GM19397 (cell line): ENCODE data around the gene YIPF1.

Experiments used
- ATAC-seq: cut with Tn5 transposase; IDR thresholded peaks from one replicate; pipeline ENCODE4 v1.9.1; 2021; ENCODE audit warnings: mild to moderate bottlenecking, moderate library complexity; ENCODE audit not compliant: unreplicated experiment

YIPF1 gene

GRCh38 chr1:53889304-53890298 is at the start of gene YIPF1:
YIPF1 (minus strand) TSS chr1:53889797; CDS start chr1:53888937, 860 bp downstream.
- peak; percentile 90 for ATAC-seq

DNA sequence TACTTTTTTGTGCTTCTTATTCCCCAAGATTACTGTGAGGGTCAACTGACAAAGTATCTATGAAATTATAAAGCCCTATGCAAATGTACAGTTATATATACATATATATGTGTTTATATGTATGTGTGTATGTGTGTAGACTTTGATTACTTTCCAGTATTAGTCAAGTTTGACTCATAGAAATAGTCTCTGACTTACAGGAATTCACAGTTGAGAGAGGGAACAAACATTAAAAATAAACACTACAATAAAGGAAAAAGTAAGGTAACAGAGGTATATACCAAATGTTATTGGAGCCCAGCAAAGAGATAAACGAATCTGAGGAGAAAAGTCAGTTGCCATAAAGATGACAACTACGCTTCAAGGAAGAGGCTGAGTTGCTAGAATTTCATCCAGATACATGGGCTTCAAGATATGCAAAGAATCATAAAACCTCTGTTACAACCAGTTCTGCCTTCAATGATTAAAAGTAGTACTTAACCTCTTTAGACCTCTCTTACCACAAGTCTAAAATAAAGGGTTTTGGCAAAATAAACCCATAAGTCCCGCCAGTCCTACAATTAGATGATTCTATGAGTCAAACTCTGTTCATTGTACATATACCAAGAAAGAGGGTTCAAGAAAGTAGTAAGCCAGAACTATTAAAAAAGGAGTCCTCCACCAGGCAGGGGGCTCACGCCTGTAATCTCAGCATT is 48.7 kb upstream of the YIPF1 start:
- ATAC-seq: no peak

DNA sequence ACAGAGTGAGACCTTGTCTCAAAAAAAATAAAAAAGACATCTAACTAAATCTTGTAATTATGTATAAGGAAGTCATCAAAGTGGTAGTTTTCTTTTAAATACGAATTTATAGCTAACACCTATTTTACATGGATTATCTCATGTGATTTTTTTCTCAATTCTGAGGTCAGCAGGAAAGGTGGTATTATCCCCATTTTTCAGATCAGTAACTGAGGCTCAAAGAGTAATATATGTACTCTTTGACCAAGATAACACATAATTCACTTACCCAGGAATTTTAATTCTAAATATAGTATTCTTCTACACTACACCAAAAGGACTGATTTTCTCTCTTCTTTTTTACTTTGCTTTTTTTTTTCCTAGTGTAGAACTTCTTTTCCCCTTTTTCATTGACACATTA is 46.8 kb upstream of the YIPF1 start:
- no peak for ATAC-seq

DNA sequence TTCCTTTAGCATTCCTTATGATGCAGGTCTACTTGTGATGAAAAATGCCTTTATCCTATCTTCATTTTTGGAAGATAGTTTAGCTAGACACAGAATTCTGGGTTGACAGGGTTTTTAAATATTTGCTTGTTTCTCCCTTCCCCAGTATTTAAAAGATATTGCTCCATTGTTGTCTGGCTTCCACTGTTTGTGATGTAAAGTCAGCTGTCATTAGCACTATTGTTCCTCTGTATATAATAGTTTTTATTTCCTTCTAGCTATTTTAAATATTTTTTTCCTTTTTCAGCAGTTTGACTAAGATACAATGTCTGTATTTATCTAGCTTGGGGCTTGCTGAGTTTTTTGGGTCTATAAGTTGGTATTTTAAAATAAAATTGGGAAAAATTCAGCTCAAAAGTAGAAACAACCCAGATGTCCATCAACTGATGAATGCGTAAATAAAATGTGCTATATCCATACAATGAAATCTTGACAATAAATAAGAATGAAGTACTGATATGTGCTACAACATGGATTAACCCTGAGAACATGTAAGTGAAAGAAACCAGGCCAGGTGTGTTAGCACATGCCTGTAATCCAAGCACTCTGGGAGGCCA is 44.7 kb upstream of the YIPF1 start:
- no peak for ATAC-seq

GRCh38 chr1:53931523-53931922 is 41.9 kb upstream of the YIPF1 start:
- no peak for ATAC-seq

- ATAC-seq: no peak
These were observed 41.3 kb upstream of the YIPF1 start for GRCh38 chr1:53930932-53931331.

DNA sequence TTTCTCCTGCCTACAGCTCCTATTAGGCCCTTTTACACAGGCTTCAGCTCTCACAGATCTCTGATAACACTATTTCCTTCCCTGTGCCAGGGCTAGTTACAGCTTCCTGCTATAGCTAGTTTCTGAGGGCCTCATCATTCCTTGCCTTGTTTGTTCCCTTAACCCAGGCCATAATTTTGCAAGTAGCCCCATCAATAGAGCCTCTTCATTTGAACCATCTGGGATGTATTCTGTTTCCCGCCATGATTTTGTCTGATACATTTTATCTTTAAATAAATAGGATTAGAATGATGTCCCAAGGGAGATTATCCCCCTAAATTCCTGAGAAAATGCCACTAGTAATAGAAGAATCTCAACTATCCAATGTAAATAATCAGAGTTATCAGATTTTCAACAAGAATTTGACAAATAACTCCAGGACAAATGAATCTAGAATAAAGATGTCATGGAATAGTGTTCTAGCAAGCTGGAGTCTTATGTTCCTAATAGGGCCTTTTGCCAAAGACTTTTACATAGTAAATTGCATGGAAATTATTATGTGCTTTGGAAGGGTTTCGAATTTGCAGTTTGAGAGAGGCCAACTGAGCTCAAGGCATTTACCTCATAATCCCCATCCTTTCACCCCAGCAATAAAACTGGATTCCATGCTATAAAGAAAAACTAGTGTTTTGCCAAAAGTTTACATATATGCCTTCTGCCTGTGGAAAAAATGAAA is 39.8 kb upstream of the YIPF1 start:
- no peak for ATAC-seq

GRCh38 chr1:53927376-53927881 is 37.8 kb upstream of the YIPF1 start:
- no peak for ATAC-seq

DNA sequence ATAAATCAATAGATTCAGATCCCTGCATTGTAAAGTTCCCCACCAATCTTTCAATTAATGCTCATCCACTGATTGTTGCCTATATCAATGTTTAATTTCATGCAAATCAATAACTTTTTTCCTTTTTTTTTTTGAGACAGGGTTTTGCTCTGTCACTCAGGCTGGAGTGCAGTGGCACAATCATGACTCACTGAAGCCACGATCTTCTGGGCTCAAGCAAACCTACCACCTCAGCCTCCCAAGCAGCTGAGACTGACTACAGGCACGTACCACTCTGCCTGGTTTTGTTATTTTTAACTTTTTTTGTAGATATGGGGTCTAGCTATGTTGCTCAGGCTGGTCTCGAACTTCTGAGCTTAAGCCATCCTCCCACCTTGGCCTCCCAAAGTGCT is 30.1 kb upstream of the YIPF1 start:
- ATAC-seq: no peak

- ATAC-seq: no peak
These were observed 28.7 kb upstream of the YIPF1 start for GRCh38 chr1:53918343-53918742.

DNA sequence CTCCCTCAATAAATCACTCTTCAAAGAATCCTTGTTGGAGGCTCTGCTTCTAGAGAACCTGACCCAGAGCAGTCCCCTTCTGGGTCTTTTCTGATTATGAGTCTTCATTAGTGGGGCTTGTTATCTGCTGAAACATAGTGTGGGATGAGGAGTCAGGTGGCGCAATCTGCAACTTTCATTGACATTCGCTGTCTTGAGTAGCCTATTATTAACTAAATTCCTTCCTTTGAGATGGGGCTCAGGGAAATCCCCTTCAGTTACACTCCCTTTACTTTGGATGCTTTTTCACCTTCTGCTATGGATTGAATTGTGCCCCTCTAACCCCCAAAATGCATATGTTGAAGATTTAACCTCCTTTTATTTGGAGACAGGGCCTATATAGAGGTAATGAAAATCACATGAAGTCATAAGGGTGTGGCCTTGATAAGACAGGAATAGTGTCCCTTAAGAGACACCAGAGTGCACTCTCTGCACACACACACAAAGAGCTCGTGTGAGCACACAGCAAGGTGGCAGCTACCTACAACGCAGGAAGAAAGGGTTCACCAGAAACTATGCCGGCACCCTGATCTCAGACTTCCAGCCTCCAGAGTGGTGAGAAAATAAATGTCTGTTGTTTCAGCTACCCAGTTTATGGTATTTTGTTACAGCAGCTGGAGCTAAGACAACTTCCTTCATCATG is 23.9 kb upstream of the YIPF1 start:
- no peak for ATAC-seq

DNA sequence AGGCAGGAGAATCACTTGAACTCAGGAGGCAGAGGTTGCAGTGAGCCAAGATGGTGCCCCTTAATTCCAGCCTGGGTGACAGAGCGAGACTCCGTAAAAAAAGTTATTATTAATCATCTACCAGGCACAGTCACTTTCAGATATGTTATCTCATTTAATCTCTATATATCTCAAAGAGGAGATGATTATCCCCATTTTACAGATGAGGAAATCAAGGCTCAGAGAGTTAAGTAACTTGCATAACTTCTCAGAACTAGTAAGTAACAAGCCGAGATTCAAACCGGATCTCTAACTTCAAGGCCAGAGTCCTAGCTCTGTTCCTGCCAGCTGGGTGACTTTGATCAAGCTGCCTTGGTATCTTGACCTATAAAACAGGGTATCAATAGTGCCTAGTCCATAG is 21.8 kb upstream of the YIPF1 start:
- no peak for ATAC-seq

GRCh38 chr1:53909946-53910345 is 20.3 kb upstream of the YIPF1 start:
- ATAC-seq: no peak

DNA sequence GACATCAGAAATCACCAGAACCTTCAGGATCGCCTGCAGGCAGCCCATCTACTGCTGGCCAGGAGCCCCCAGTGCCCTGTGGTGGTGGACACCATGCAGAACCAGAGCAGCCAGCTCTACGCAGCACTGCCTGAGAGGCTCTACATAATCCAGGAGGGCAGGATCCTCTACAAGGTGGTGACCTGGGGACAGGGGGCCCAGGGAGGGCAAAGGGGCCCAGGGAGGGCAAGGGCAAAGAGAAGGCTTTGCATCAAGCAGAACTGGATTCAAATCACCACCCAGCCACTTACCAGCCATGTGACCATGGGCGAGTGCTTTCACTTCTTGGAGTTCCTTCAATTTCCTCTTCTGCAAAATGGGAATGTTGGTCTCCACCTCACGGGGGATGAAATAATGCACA is 16.5 kb upstream of the YIPF1 start:
- ATAC-seq: no peak

- ATAC-seq: no peak
These were observed 15.9 kb upstream of the YIPF1 start for GRCh38 chr1:53905509-53905908.

DNA sequence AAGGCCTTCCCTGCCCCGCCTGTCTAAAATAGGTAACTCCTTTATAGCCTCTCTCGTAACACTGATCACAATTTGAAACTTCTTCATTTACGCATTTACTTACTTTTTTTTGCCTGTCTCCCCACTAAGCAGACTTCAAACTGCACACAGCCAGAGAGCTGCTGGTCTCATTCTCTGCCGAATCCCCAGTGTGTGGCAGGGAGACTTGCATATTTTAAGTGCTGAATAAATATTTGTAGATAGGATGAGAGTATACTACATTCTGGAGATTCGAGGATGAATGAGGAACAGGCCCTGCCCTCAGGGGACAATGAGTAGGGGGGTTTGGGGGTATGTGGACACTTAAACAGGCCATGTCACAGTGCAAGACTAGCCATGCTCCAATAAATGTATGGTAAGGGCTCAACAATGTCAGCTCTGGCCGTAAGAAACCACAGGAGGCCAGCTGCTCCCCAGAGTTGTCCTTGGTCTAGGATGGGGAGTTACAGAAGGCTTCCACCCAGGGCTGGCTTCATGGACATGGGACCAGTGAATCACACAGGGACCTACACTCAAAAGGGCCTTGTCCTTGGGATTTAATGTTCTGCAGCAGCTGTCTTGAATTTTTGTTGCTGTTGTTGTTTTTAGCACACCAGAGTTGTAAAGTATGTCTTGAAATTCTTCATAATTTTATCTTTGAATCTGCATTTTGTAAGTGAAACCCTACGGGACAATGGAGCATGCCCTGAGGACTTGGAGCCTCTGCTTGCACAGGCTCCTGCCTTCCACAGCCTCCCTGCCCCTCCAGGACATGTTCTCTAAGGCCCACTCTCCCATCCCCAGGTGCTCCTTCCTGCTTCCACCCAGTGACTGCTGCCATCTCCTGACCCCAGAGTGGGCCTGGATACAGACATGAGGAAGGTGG is 12.9 kb upstream of the YIPF1 start:
- no peak for ATAC-seq

DNA sequence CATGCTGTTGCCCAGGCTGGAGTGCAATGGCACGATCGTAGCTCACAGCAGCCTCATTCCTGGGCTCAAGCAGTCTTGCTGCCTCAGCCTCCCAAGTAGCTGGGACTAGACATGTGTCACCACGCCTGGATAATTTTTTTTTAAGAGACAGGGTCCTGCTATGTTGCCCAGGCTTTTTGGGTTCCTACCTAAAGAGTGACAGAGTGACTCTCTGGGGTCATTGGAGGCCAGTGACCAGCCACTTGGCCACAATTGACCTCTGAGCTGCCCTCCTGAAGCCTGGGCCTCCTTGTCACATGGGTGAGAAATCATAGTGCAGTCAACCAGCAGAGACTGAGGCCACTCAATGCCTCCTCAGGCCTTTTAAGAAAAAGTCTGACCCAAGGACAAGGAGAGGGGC is 10.1 kb upstream of the YIPF1 start:
- no peak for ATAC-seq

DNA sequence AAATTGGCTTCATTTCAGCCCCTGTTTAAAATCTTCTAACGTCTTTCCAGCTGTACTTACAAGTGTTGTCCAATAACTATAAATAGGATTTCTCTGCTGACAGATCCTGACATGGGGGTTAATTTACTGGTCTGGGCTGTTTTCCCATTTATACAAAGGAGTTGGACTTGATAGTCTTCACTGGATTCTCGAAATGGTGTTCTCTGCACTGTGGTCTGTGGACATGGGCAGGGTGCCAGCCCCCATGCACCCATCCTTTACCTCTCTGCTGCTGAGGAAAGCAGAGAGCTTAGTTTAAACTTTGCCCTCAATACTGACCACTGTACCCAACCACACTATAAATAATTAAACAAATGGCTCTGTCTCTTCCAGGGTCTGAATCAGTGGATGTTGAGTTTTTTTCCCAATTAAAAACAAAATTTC is 9.6 kb upstream of the YIPF1 start:
- ATAC-seq: no peak

DNA sequence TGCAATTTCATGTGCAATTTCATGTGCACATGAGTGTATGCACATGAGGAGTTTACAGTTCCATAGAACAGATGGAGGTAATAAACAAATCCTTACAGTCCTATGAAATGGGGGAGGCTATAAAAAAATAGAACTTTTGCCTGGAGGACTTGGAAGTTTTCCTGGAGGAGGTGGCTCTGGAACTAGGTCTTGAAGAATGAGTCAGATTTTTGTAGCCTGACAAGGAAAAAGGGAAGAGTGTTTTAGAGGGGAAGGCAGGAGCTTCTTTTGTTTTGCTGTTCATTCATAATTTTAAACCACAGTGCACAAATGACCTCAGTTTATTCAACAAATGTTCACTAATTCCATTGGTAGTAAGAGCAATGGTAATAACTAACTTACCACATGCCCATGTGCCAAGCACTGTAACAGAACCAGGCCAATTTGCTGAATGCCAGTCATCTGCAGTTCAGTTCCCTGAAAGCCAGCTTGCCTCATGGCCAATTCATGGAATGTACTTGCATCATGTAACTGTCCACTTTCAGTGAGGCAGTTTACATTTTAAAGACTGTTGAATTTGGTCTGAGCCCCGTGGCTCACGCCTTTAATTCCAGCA is 7.1 kb upstream of the YIPF1 start:
- ATAC-seq: no peak
